Right kidney (tissue), 1 donor: ENCODE data around the gene PLXNB2.
"Not testable (repeated sequence)": the region's sequence is repeated elsewhere in the genome, so short reads cannot be mapped to it uniquely, and the experiment has no call there.

Experiments used
- DNase-seq: peaks from one replicate; pipeline ENCODE4 v3.0.0-alpha.2; 2016

Gene PLXNB2

GRCh38 chr22:50329236-50329635 lies 21.8 kb upstream of the PLXNB2 start:
- no peak for DNase-seq

DNA sequence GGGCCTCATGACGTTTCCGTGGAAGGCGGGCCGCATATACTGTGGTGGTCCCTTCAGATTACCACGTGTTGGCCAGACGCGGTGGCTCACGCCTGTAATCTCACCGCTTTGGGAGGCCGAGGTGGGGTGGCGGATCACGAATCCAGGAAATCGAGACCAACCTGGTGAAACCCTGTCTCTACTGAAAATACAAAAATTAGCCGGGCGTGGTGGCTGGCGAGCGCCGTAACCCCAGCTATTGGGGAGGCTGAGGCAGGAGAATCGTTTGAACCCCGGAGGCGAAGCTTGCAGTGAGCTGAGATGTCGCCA lies 20.2 kb upstream of the PLXNB2 start:
- DNase-seq, result no peak

GRCh38 chr22:50326956-50327710 lies 19.7 kb upstream of the PLXNB2 start, which contains the start of gene DENND6B:
Gene DENND6B, minus strand, starts transcription at chr22:50327012. Its CDS starts 24 bp downstream, at chr22:50326988.
- peak; percentile 95 for DNase-seq

- peak; percentile 78 for DNase-seq
These were observed 18.9 kb upstream of the PLXNB2 start for GRCh38 chr22:50326225-50326955.

- no peak for DNase-seq
These were observed 18.2 kb upstream of the PLXNB2 start for GRCh38 chr22:50325444-50326224.

- no peak for DNase-seq
These were observed 16.5 kb upstream of the PLXNB2 start for GRCh38 chr22:50323900-50324299.

DNA sequence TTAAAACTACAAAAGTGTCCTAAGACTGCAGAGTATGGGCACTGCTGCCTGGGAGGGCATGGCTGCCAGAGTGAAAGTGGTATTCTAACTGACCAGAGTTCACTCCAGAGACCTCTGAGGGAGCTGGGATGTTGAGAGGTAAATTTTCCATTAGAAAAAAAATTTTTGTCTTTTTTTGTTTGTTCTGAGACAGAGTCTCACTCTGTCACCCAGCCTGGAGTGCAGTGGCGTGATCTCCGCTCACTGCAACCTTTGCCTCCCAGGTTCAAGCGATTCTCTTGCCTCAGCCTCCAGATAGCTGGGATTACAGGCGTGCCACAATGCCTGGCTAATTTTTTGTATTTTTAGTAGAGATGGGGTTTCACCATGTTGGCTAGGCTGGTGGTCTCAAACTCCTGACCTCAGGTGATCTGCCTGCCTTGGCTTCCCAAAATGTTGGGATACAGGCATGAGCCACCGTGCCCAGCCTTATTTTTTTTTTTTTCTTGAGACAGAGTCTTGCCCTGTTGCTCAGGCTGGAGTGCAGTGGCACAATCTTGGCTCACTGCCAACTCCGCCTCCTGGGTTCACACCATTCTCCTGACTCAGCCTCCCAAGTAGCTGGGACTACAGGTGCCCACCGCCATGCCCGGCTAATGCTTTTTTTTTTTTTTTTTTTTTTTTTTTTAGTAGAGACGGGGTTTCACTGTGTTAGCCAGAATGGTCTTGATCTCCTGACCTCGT lies 15.1 kb upstream of the PLXNB2 start:
- not testable (repeated sequence) for DNase-seq

DNA sequence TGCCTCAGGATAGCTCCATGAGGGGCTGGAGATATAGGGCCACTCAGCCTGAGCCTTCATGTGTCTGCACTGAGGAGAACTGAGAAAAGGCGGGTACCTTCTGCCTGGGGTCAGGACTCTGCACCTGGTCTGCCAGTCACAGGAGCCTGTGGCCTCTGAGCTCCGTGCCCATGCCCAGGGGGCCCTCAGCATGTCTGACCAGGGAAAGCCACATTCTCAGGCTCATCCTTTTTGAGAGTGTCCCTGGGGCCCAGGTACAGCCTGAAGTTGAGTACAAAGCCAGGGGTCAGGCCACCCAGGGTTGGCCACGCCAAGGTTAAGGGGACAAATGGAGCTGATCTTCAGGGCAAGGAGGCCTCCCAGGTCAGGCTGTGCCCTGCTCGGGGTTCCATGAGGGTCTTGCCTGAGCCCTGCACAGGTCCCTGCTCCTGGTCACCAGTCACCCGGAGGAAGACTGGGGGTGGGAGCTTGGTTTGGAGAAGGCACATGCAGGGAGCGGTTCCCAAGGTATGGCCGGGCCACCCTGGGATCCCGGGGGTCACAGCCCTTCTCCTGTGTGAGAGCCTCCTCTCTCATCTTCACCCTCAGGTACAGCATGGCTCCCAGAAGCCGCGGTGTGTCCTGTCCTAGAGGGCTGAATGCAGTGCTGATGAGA lies 13.4 kb upstream of the PLXNB2 start:
- DNase-seq, result no peak

GRCh38 chr22:50320116-50320515 lies 12.7 kb upstream of the PLXNB2 start:
- DNase-seq, result no peak

DNA sequence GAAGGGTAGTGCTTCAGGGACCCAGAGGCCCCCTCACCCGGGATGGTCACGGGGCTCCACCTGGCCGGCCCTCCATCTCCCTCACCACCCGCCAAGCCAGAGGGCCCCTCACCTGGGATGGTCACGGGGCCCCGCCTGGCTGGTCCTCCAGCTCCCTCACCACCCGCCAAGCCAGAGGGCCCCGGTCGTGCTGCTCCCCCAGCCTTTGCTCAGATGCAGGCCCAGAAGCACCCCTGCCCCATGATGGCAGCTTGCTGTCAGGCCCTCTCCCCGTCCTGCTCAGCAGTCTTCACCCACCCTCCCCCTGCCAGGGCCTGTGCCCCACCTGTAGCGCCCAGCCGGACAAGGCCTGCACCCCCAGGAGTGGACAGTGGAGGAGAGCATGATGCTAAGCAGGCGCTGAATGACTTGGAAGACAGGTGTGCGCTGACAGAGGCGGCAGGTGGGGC lies 12.1 kb upstream of the PLXNB2 start:
- DNase-seq, result no peak

GRCh38 chr22:50318698-50319411 lies 11.4 kb upstream of the PLXNB2 start:
- no peak for DNase-seq

- no peak for DNase-seq
These were observed 10.9 kb upstream of the PLXNB2 start for GRCh38 chr22:50318356-50318697.

GRCh38 chr22:50317674-50318073 lies 10.2 kb upstream of the PLXNB2 start:
- DNase-seq, result no peak

DNA sequence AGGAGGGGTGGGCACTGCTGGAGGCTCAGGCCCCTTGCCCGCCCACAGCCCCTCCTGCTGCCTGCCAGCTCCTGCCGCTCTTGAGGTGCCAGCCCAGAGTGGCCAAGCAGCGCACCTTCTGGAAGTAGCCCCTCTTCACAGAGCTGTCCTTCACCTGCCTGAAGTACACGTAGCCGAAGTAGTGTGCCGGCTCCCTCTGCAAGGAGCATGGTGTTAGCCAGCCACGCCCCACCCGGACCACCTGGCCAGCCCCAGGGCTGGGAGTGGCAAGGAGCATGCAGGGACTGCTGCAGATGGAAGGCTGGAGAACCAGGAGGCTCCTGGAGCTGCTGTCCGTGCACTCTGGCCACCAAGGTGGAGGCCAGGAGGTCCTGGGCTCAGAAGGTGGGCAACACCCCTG lies 9.7 kb upstream of the PLXNB2 start:
- no peak for DNase-seq

GRCh38 chr22:50316114-50317065 lies 8.9 kb upstream of the PLXNB2 start:
- DNase-seq, result no peak

- DNase-seq, result no peak
These were observed 8.1 kb upstream of the PLXNB2 start for GRCh38 chr22:50315289-50316113.

DNA sequence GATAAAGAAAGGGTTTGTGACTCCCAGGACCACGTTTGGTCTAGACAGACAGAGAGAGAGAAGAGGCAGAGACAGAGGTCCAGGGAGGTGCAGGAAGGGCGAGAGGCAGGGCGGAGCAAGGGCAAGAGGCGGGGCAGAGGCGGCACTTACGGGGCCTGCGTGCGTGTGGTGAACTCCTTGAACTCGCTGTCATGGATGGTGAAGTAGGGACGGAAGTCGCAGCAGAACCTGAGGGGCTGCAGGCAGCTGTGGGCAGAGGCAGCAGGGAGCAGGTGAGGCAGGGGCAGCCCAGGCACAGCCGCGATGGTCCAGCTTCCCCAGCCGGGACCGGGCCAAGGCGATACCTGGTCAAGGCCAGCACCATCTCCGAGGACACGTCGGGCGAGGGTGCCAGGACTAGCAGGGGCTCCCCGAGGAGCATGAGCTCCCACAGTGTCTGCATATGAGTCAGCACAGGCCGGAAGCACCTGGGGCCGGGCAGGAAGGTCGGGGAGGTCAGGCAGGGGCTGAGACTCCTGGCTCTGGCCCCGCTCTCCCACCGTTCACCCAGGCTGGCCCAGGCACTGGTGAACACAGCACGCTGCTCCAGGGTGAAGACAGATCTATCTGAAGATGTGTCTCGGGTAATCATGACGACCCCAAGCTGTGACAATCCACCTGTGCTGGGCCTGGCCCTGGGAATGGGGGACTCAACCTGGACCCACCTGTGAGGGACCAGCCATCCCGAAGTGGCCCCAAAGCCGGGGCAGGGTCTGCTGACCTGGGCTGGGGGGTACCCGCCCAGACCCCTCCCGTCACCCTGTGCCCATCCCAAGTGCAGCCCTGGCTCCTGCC lies 7.2 kb upstream of the PLXNB2 start:
- DNase-seq, result peak; percentile 43

DNA sequence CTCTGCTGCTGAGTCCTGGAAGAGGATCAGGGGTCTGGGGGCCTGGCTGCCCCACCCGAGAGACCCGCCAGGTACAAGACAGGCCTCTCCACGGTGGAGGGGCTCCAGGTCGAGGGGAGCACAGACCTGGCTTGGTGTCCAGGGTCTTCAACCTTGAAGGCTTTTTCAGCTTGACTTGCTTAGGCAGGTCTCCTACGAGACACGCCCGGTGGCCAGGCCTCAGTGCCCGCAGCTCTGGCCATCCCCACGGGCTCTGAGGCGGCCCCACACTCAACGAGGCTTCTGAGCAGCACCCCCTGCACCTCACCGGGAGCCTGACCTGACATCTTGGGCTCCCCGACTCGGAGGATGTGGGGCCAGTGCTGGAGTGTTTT lies 6.6 kb upstream of the PLXNB2 start:
- no peak for DNase-seq
